Neural cell (in vitro differentiated cells): ENCODE results near the gene RIPK1. TPM values are rescaled to one million over a fixed set of nuclear protein-coding genes. Genes with fewer than 3 reads are reported as not detected.

Experiments used
- H2AFZ ChIP-seq: fragments of 200-600, 300-800 bp; sonication (generic), shearing (Covaris generic); 2 replicates; pipeline ENCODE4 v1.6.0; 2014; ENCODE audit warnings: low read depth, mild to moderate bottlenecking, antibody characterized with exemption, low read length, moderate library complexity
- H3F3A ChIP-seq: fragments of 200-600 bp; shearing (Covaris generic); 2 replicates; pipeline ENCODE4 v1.6.1; 2016; ENCODE audit warnings: mild to moderate bottlenecking, moderate library complexity, mixed read lengths, antibody characterized with exemption, low read length; ENCODE audit not compliant: insufficient read depth, poor library complexity, severe bottlenecking
- H3K27ac ChIP-seq: fragments of 200-600, 300-800 bp; sonication (generic), shearing (Covaris generic); 2 replicates; pipeline ENCODE4 v1.5.1; 2014; ENCODE audit warnings: mild to moderate bottlenecking, low read length, moderate library complexity
- H3K27me3 ChIP-seq: fragments of 300-800, 200-600 bp; sonication (generic), shearing (Covaris generic); 2 replicates; pipeline ENCODE4 v1.6.0; 2014; ENCODE audit warnings: mild to moderate bottlenecking, low read depth, low read length, moderate library complexity; ENCODE audit not compliant: insufficient read depth
- H3K36me3 ChIP-seq: fragments of 300-800, 200-600 bp; sonication (generic), shearing (Covaris generic); 2 replicates; pipeline ENCODE4 v1.5.1; 2014; ENCODE audit warnings: mild to moderate bottlenecking, antibody characterized with exemption, low read length, moderate library complexity; ENCODE audit not compliant: insufficient read depth
- H3K4me2 ChIP-seq: fragments of 300-800, 200-600 bp; sonication (generic), shearing (Covaris generic); 2 replicates; pipeline ENCODE4 v1.6.0; 2014; ENCODE audit warnings: mild to moderate bottlenecking, low read length
- H3K4me3 ChIP-seq: fragments of 300-800, 200-600 bp; sonication (generic), shearing (Covaris generic); 2 replicates; pipeline ENCODE4 v1.5.1; 2014; ENCODE audit warnings: mild to moderate bottlenecking, low read length, moderate library complexity
- H3K79me2 ChIP-seq: fragments of 200-600 bp; shearing (Covaris generic); replicated peaks from 2 replicates; pipeline ENCODE4 v1.6.0; 2014; ENCODE audit warnings: mild to moderate bottlenecking, low read length, moderate library complexity; ENCODE audit not compliant: insufficient read depth
- H3K9ac ChIP-seq: fragments of 300-800, 200-600 bp; sonication (generic), shearing (Covaris generic); 2 replicates; pipeline ENCODE4 v1.6.1; 2016; ENCODE audit warnings: mild to moderate bottlenecking, low read length, mixed read lengths
- H3K9me2 ChIP-seq: fragments of 200-600 bp; shearing (Covaris generic); 2 replicates; pipeline ENCODE4 v1.6.1; 2016; ENCODE audit warnings: mild to moderate bottlenecking, low read length, mixed read lengths; ENCODE audit not compliant: insufficient read depth
- H3K9me3 ChIP-seq: fragments of 200-600, 300-800 bp; sonication (generic), shearing (Covaris generic); 2 replicates; pipeline ENCODE4 v1.6.1; 2016; ENCODE audit warnings: mild to moderate bottlenecking, mixed run types, low read length, moderate library complexity, mixed read lengths
- H4K20me1 ChIP-seq: fragments of 200-600 bp; shearing (Covaris generic); 2 replicates; pipeline ENCODE4 v1.6.1; 2016; ENCODE audit warnings: mild to moderate bottlenecking, mixed run types; ENCODE audit not compliant: insufficient read depth
- EP300 ChIP-seq: fragments of 450-650 bp; conservative IDR thresholded peaks from 2 replicates; pipeline ENCODE4 v1.6.1; 2014; ENCODE audit warnings: antibody characterized with exemption, mild to moderate bottlenecking, moderate library complexity; ENCODE audit not compliant: poor library complexity, severe bottlenecking
- EZH2 ChIP-seq: fragments of 200-600, 300-800 bp; shearing (Covaris generic), sonication (generic); IDR thresholded peaks from 2 replicates; pipeline ENCODE4 v1.6.1; 2014; ENCODE audit warnings: antibody characterized with exemption, low read length, borderline replicate concordance, mild to moderate bottlenecking; ENCODE audit not compliant: insufficient read depth, poor library complexity, severe bottlenecking
- MXI1 ChIP-seq: fragments of 450-650 bp; conservative IDR thresholded peaks from 2 replicates; pipeline ENCODE4 v1.6.1; 2014; ENCODE audit warnings: antibody characterized with exemption, mild to moderate bottlenecking; ENCODE audit not compliant: poor library complexity, severe bottlenecking
- POLR2AphosphoS5 ChIP-seq: IDR thresholded peaks from 2 replicates; pipeline ENCODE4 v1.6.1; 2012
- RAD21 ChIP-seq: fragments of 450-650 bp; conservative IDR thresholded peaks from 2 replicates; pipeline ENCODE4 v1.6.1; 2014; ENCODE audit warnings: antibody characterized with exemption, mild to moderate bottlenecking, moderate library complexity
- SMC3 ChIP-seq: fragments of 450-650 bp; conservative IDR thresholded peaks from 2 replicates; pipeline ENCODE4 v1.6.1; 2014; ENCODE audit warnings: antibody characterized with exemption, mild to moderate bottlenecking, moderate library complexity; ENCODE audit not compliant: poor library complexity
- TAF1 ChIP-seq: IDR thresholded peaks from 2 replicates; pipeline ENCODE4 v1.6.1; 2012; ENCODE audit warnings: low read depth
- polyA plus RNA-seq: library from polyadenylated mRNA; depleted of rRNA; stranded (reverse); fragments of >200 nt; gene quantifications from 2 replicates; pipeline ENCODE4 v1.2.3, GENCODE V29; 2014
- TF ChIP-seq, protein P1 (sequence below): IDR thresholded peaks from 2 replicates; pipeline ENCODE4 v1.6.1; 2012; ENCODE audit warnings: borderline replicate concordance
- TF ChIP-seq, protein P2 (sequence below): fragments of 450-650 bp; IDR thresholded peaks from 2 replicates; pipeline ENCODE4 v1.5.1; 2014; ENCODE audit warnings: antibody characterized with exemption, mild to moderate bottlenecking, moderate library complexity; ENCODE audit not compliant: poor library complexity, severe bottlenecking

The RIPK1 gene
- polyA plus RNA-seq, 1 donor from 2014 or later: 8.5 TPM

DNA sequence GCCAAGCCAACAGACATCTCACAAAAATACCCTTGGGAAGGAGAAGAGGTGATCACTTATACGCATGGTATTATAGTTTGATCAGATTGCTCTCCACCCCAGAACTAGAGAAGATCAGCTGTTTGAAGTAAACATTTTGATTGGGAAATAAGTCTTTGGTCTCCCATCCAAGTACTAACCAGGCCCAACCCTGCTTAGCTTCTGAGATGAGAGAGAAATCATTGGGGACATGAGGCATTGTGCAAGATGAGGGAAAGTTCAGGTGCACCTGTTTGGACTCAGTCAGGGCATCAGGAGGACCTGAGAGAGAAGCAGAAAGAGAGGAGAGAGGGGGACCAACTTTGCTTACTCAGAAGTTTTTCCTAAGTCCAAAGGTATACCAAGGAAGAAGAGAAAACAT lies 11.4 kb downstream of the RIPK1 start:
- Histone ChIP-seq H2AFZ (no peak overlapping the region), H3K27ac (no peak overlapping the region), H3K9me2 (no peaks in the 10 kb centered on the region), H3K9me3 (no peaks in the 10 kb centered on the region), H3K79me2 (no peaks in the 10 kb centered on the region), H3K36me3 (peaks cover 13% of the 10 kb centered on the region), H3K9ac (no peak overlapping the region), H3K27me3 (no peaks in the 10 kb centered on the region), H3F3A (no peaks in the 10 kb centered on the region), H4K20me1 (no peaks in the 10 kb centered on the region), H3K4me2 (no peak overlapping the region), H3K4me3 (no peak overlapping the region)
- no peak for TF ChIP-seq EP300
- TF ChIP-seq MXI1: no peak
- TF ChIP-seq POLR2AphosphoS5: no peak

DNA sequence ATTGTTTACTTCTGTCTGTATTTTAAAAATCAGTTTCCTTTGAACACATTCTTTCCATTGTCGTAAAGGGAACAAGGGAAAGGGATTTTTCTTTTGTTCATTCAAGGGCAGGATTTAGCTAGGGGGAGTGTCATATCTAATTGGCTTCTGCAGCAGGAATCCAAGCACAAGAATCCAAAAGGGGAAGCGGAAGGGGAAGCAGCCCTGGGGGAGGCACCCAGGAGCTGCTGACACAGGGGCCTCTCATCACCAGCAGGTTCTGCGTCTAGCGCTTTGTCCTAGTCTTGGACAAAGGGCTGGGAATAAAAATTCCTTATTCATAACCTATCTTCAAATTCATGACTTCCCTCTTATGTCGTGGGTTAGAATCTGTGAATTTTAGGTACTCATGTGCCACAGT lies 13.7 kb downstream of the RIPK1 start:
- Histone ChIP-seq H3K4me3 (no peak overlapping the region), H3K27me3 (no peaks in the 10 kb centered on the region), H3K36me3 (peaks cover 13% of the 10 kb centered on the region), H3K4me2 (no peak overlapping the region), H3K27ac (no peak overlapping the region), H3K9me3 (no peaks in the 10 kb centered on the region), H4K20me1 (no peaks in the 10 kb centered on the region), H3F3A (no peaks in the 10 kb centered on the region), H3K79me2 (no peaks in the 10 kb centered on the region), H3K9ac (no peak overlapping the region), H2AFZ (no peak overlapping the region), H3K9me2 (no peaks in the 10 kb centered on the region)
- no peak for TF ChIP-seq SMC3
- TF ChIP-seq POLR2AphosphoS5: no peak
- TF ChIP-seq RAD21: no peak
- TF ChIP-seq EP300: no peak
- TF ChIP-seq TAF1: no peak
- TF ChIP-seq, protein P1, sequence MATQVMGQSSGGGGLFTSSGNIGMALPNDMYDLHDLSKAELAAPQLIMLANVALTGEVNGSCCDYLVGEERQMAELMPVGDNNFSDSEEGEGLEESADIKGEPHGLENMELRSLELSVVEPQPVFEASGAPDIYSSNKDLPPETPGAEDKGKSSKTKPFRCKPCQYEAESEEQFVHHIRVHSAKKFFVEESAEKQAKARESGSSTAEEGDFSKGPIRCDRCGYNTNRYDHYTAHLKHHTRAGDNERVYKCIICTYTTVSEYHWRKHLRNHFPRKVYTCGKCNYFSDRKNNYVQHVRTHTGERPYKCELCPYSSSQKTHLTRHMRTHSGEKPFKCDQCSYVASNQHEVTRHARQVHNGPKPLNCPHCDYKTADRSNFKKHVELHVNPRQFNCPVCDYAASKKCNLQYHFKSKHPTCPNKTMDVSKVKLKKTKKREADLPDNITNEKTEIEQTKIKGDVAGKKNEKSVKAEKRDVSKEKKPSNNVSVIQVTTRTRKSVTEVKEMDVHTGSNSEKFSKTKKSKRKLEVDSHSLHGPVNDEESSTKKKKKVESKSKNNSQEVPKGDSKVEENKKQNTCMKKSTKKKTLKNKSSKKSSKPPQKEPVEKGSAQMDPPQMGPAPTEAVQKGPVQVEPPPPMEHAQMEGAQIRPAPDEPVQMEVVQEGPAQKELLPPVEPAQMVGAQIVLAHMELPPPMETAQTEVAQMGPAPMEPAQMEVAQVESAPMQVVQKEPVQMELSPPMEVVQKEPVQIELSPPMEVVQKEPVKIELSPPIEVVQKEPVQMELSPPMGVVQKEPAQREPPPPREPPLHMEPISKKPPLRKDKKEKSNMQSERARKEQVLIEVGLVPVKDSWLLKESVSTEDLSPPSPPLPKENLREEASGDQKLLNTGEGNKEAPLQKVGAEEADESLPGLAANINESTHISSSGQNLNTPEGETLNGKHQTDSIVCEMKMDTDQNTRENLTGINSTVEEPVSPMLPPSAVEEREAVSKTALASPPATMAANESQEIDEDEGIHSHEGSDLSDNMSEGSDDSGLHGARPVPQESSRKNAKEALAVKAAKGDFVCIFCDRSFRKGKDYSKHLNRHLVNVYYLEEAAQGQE: no peak
- TF ChIP-seq, protein P2, sequence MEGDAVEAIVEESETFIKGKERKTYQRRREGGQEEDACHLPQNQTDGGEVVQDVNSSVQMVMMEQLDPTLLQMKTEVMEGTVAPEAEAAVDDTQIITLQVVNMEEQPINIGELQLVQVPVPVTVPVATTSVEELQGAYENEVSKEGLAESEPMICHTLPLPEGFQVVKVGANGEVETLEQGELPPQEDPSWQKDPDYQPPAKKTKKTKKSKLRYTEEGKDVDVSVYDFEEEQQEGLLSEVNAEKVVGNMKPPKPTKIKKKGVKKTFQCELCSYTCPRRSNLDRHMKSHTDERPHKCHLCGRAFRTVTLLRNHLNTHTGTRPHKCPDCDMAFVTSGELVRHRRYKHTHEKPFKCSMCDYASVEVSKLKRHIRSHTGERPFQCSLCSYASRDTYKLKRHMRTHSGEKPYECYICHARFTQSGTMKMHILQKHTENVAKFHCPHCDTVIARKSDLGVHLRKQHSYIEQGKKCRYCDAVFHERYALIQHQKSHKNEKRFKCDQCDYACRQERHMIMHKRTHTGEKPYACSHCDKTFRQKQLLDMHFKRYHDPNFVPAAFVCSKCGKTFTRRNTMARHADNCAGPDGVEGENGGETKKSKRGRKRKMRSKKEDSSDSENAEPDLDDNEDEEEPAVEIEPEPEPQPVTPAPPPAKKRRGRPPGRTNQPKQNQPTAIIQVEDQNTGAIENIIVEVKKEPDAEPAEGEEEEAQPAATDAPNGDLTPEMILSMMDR: no peak
- no peak for TF ChIP-seq MXI1
- TF ChIP-seq EZH2: no peak

DNA sequence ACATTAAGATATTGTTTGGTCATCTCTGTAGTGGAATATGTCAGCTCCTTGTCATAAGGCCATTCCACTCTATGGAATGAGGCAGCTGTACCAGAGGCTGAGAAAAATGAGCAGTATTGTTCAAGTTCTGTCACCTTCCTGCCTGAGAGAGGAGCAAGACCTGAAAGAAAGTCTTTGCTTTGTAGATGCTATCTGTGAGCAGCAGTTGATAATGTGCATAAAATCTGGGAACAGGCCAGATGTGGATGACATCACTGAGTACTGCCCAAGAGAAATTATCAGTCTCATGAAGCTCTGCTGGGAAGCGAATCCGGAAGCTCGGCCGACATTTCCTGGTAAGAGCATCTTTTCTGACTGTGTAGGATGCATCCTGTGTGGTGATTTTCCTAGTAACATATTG lies 16.8 kb downstream of the RIPK1 start:
- Histone ChIP-seq H4K20me1 (no peaks in the 10 kb centered on the region), H3K79me2 (no peaks in the 10 kb centered on the region), H3K4me3 (no peak overlapping the region), H3F3A (no peaks in the 10 kb centered on the region), H3K4me2 (no peak overlapping the region), H3K9me3 (no peaks in the 10 kb centered on the region), H3K36me3 (peaks cover 5% of the 10 kb centered on the region), H3K27ac (no peak overlapping the region), H3K27me3 (no peaks in the 10 kb centered on the region), H2AFZ (no peak overlapping the region), H3K9me2 (no peaks in the 10 kb centered on the region), H3K9ac (no peak overlapping the region)
- no peak for TF ChIP-seq RAD21
- TF ChIP-seq, protein P2: no peak
- no peak for TF ChIP-seq SMC3
- TF ChIP-seq TAF1: no peak
- TF ChIP-seq MXI1: no peak
- TF ChIP-seq POLR2AphosphoS5: no peak
- TF ChIP-seq, protein P1: no peak
- TF ChIP-seq EZH2: no peak
- no peak for TF ChIP-seq EP300
